Osteoblast (primary cell): ENCODE measurements around the gene CLCN5. TPM values are rescaled to one million over a fixed set of nuclear protein-coding genes. Genes with fewer than 3 reads are reported as not detected.
A peak's percentile ranks its signal among the peaks of the same experiment; 100 is the strongest.

ENCODE experiments used
- DNase-seq: peaks from one replicate; pipeline ENCODE4 v3.0.0; 2011; ENCODE audit warnings: low spot score, mixed read lengths; ENCODE audit not compliant: insufficient read length; ENCODE audit errors: missing footprints
- H2AFZ ChIP-seq: 2 replicates; pipeline ENCODE4 v1.6.0; 2011; ENCODE audit warnings: mild to moderate bottlenecking, low read length
- H3K27ac ChIP-seq: 2 replicates; pipeline ENCODE4 v1.5.1; 2011; ENCODE audit warnings: mild to moderate bottlenecking, low read depth, low read length, moderate library complexity
- H3K27me3 ChIP-seq: 2 replicates; pipeline ENCODE4 v1.6.0; 2012; ENCODE audit warnings: mild to moderate bottlenecking, control low read depth, inconsistent platforms, low read length, moderate library complexity; ENCODE audit not compliant: insufficient read depth
- H3K36me3 ChIP-seq: 2 replicates; pipeline ENCODE4 v1.5.1; 2011; ENCODE audit warnings: mild to moderate bottlenecking, low read length, control low read depth, moderate library complexity; ENCODE audit not compliant: insufficient read depth
- H3K4me1 ChIP-seq: 2 replicates; pipeline ENCODE4 v1.5.1; 2011; ENCODE audit warnings: mild to moderate bottlenecking, low read length, control low read depth, moderate library complexity; ENCODE audit not compliant: insufficient read depth
- H3K4me2 ChIP-seq: 2 replicates; pipeline ENCODE4 v1.6.0; 2011; ENCODE audit warnings: mild to moderate bottlenecking, low read length; ENCODE audit not compliant: insufficient read depth
- H3K4me3 ChIP-seq: fragments of 200-600 bp; sonication (generic); 3 replicates; pipeline ENCODE4 v1.5.1; 2012; ENCODE audit warnings: mild to moderate bottlenecking, low read length, inconsistent platforms; ENCODE audit not compliant: insufficient read depth
- H3K79me2 ChIP-seq: 2 replicates; pipeline ENCODE4 v1.6.0; 2012; ENCODE audit warnings: mild to moderate bottlenecking, low read length, control low read depth, inconsistent platforms; ENCODE audit not compliant: insufficient read depth
- H3K9me3 ChIP-seq: 2 replicates; pipeline ENCODE4 v1.5.1; 2011; ENCODE audit warnings: low read depth, low read length, control low read depth
- H4K20me1 ChIP-seq: 2 replicates; pipeline ENCODE4 v1.6.0; 2012; ENCODE audit warnings: mild to moderate bottlenecking, low read length, control low read depth; ENCODE audit not compliant: insufficient read depth
- CTCF ChIP-seq: IDR thresholded peaks from 2 replicates; pipeline ENCODE4 v1.5.1; 2011; ENCODE audit warnings: mild to moderate bottlenecking, low read depth, low read length, moderate library complexity; ENCODE audit errors: extremely low read depth
- total RNA-seq: library from RNA; depleted of rRNA; stranded (reverse); fragments of >200 nt; gene quantifications from 2 replicates; pipeline ENCODE4 v1.2.3, GENCODE V29; 2012

The CLCN5 gene
- total RNA-seq, 1 donor = 13.0 TPM

GRCh38 chrX:49880668-49881067 is 41.7 kb upstream of the CLCN5 start:
- no peak overlapping the region for H2AFZ ChIP-seq
- DNase-seq = no peak
- peaks cover 2% of the 10 kb centered on the region for H3K79me2 ChIP-seq
- no peak overlapping the region for H3K27ac ChIP-seq
- no peaks in the 10 kb centered on the region for H3K36me3 ChIP-seq
- no peaks in the 10 kb centered on the region for H3K9me3 ChIP-seq
- no peak overlapping the region for H3K4me3 ChIP-seq
- H3K27me3 ChIP-seq = no peaks in the 10 kb centered on the region
- TF ChIP-seq CTCF = no peak
- H3K4me2 ChIP-seq = peak overlapping the region; percentile 81
- no peaks in the 10 kb centered on the region for H4K20me1 ChIP-seq
- H3K4me1 ChIP-seq = peaks cover 3% of the 10 kb centered on the region

GRCh38 chrX:49884290-49884862 is 38.0 kb upstream of the CLCN5 start:
- Histone ChIP-seq H3K4me1 (no peaks in the 10 kb centered on the region), H4K20me1 (no peaks in the 10 kb centered on the region), H3K36me3 (no peaks in the 10 kb centered on the region), H3K27me3 (no peaks in the 10 kb centered on the region), H2AFZ (no peak overlapping the region), H3K27ac (no peak overlapping the region), H3K9me3 (no peaks in the 10 kb centered on the region), H3K4me2 (no peak overlapping the region), H3K4me3 (no peak overlapping the region), H3K79me2 (peaks cover 2% of the 10 kb centered on the region)
- peak; percentile 89 for TF ChIP-seq CTCF
- DNase-seq = peak; percentile 88

GRCh38 chrX:49892542-49892941 is 29.9 kb upstream of the CLCN5 start:
- Histone ChIP-seq H3K4me2 (no peak overlapping the region), H3K36me3 (no peaks in the 10 kb centered on the region), H3K9me3 (no peaks in the 10 kb centered on the region), H3K4me3 (no peak overlapping the region), H3K79me2 (no peaks in the 10 kb centered on the region), H3K4me1 (no peaks in the 10 kb centered on the region), H2AFZ (no peak overlapping the region), H4K20me1 (no peaks in the 10 kb centered on the region), H3K27me3 (no peaks in the 10 kb centered on the region), H3K27ac (no peak overlapping the region)
- no peak for TF ChIP-seq CTCF
- DNase-seq = no peak

GRCh38 chrX:49896951-49897350 is 25.4 kb upstream of the CLCN5 start:
- Histone ChIP-seq H3K4me2 (no peak overlapping the region), H4K20me1 (no peaks in the 10 kb centered on the region), H3K9me3 (no peaks in the 10 kb centered on the region), H3K4me3 (no peak overlapping the region), H3K27ac (no peak overlapping the region), H3K27me3 (peaks cover 4% of the 10 kb centered on the region), H3K36me3 (no peaks in the 10 kb centered on the region), H3K79me2 (no peaks in the 10 kb centered on the region), H2AFZ (no peak overlapping the region), H3K4me1 (no peaks in the 10 kb centered on the region)
- DNase-seq = no peak
- TF ChIP-seq CTCF = no peak
